Erythroblast (primary cell): Measurements from ENCODE around the gene ERMN.
"Not testable (repeated sequence)": the region's sequence is repeated elsewhere in the genome, so short reads cannot be mapped to it uniquely, and the experiment has no call there.

ENCODE experiments used
- DNase-seq, 2 experiments: peaks; one replicate each; lab custom pipeline; 2025; lab: John Stamatoyannopoulos, UW
- GATA1 ChIP-seq: IDR thresholded peaks from 2 replicates; pipeline ENCODE4 v1.6.1; 2011; ENCODE audit warnings: low read depth, mild to moderate bottlenecking, control low read depth, low read length, moderate library complexity
- POLR2A ChIP-seq: IDR thresholded peaks from 2 replicates; pipeline ENCODE4 v1.6.1; 2011; ENCODE audit warnings: mild to moderate bottlenecking, low read length

ERMN gene

GRCh38 chr2:157296490-157296889 lies 29.1 kb downstream of the ERMN start:
- DNase-seq = no peak
- no peak for TF ChIP-seq POLR2A
- no peak for TF ChIP-seq GATA1

DNA sequence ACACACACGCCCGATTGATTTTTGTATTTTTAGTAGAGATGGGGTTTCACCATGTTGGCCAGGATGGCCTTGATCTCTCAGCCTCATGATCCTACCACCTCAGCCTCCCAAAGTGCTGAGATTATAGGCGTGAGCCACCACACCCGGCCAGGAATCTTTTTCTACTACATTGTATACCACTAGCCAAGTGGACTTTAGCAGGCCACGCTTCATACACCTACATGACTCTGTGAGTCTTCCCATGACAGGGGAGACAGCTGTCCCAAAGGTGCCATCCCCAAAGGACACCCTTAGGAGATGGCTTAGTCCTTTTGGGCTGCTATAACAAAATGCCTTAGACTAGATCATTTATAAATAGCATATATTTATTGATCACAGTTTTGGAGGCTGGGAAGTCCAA lies 32.8 kb downstream of the ERMN start:
- no peak for DNase-seq
- TF ChIP-seq GATA1 (no peak), POLR2A (no peak)

DNA sequence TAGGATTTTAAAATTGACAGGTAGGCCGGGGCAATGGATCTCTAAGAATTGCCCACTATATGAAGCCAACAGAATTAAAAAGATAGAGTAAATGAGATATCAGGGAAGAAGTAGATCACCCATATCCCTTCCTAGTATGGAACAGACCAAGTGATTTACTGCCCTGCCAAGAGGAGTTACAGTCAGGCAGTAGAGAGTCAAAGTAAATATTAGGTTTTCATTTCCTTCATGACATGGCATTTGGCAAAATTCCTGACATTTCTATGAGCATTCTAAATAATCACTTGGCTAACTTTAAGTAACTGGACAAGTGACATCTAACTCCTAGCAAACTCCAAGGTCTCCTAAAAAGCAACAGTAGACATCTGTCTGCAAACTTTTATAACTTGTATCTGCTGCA lies 34.6 kb downstream of the ERMN start:
- DNase-seq = no peak
- no peak for TF ChIP-seq GATA1
- TF ChIP-seq POLR2A = no peak

GRCh38 chr2:157290525-157290924 lies 35.1 kb downstream of the ERMN start:
- TF ChIP-seq GATA1 = no peak
- no peak for TF ChIP-seq POLR2A
- DNase-seq = no peak

- TF ChIP-seq POLR2A = no peak
- TF ChIP-seq GATA1 = no peak
Measured at GRCh38 chr2:157287160-157287559, 38.5 kb downstream of the ERMN start.

DNA sequence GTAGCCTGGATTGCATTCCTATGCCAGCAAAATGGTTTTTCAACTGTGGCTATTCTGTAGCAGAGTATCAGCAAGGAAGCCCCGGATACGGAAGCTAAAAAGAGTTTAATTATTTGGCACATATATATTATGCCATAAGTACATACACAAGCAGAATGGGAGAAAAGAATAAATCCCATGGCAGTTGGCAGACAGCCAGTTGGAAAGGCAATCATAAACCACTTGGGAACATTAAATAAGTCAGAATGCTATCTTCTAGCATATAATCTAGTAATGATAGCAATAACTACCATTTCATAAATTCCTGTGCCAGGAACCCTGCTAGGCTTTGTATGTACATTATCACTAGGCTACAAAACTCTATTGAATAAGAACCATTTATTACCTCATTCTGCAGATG lies 42.2 kb downstream of the ERMN start:
- no peak for DNase-seq
- TF ChIP-seq GATA1 = no peak
- no peak for TF ChIP-seq POLR2A

More at GRCh38 chr2:157287160-157287559, 38.5 kb downstream of the ERMN start:
- no peak for DNase-seq

- TF ChIP-seq POLR2A = no peak
- TF ChIP-seq GATA1 = no peak
- no peak for DNase-seq
Measured at GRCh38 chr2:157281316-157281715, 44.3 kb downstream of the ERMN start.

DNA sequence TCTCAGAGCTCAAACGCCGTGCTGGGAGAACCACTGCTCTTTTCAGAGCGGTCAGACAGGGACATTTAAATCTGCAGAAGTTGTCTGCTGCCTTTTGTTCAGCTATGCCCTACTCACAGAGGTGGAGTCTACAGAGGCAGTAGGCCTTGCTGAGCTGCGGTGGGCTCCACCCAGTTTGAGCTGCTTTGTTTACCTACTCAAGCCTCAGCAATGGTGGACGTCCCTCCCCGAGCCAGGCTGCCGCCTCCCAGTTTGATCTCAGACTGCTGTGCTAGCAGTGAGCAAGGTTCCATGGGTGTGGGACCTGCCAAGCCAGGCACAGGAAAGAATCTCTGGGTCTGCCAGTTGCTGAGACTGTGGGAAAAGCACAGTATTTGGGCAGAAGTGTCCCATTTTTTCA lies 46.3 kb downstream of the ERMN start:
- not testable (repeated sequence) for DNase-seq

- TF ChIP-seq GATA1 (no peak), POLR2A (no peak)
- DNase-seq = no peak
Measured at GRCh38 chr2:157271590-157272203, 53.9 kb downstream of the ERMN start.

GRCh38 chr2:157269922-157270321 lies 55.7 kb downstream of the ERMN start:
- no peak for TF ChIP-seq POLR2A
- no peak for TF ChIP-seq GATA1
- no peak for DNase-seq

- TF ChIP-seq GATA1 (no peak), POLR2A (no peak)
- no peak for DNase-seq
Measured at GRCh38 chr2:157269060-157269459, 56.6 kb downstream of the ERMN start.
